Suprapubic skin (tissue), 4 donors: ENCODE results near the gene SLC39A9. TPM values are rescaled to one million over a fixed set of nuclear protein-coding genes. Genes with fewer than 3 reads are reported as not detected.

Source experiments
- DNase-seq, 2 donors: peaks; one replicate each; pipeline ENCODE4 v3.0.0-alpha.2; 2019; ENCODE audit warnings: low spot score in 2 of 2
- H3K27ac ChIP-seq: fragments of 200-600 bp; sonication (generic); one replicate; pipeline ENCODE4 v1.5.1; 2019
- H3K27me3 ChIP-seq: fragments of 200-600 bp; sonication (generic); one replicate; pipeline ENCODE4 v1.5.1; 2019
- H3K36me3 ChIP-seq: fragments of 200-600 bp; sonication (generic); one replicate; pipeline ENCODE4 v1.5.1; 2019
- H3K4me1 ChIP-seq: fragments of 200-600 bp; sonication (generic); one replicate; pipeline ENCODE4 v1.5.1; 2019
- H3K4me3 ChIP-seq: fragments of 200-600 bp; sonication (generic); one replicate; pipeline ENCODE4 v1.5.1; 2019; ENCODE audit warnings: mild to moderate bottlenecking
- H3K9me3 ChIP-seq: fragments of 200-600 bp; sonication (generic); one replicate; pipeline ENCODE4 v1.5.1; 2019
- CTCF ChIP-seq, 2 donors: fragments of 200-600 bp in 1 of 2; fragments of 450-650 bp in 1 of 2; sonication (generic) in 1 of 2; IDR thresholded peaks; one replicate each; pipeline ENCODE4 v1.5.1; 2016 to 2019; ENCODE audit warnings: antibody characterized with exemption in 2 of 2, mild to moderate bottlenecking in 1 of 2, moderate library complexity in 1 of 2
- EP300 ChIP-seq: sonication (generic); formaldehyde crosslinking; IDR thresholded peaks from one replicate; pipeline ENCODE4 v1.6.1; 2017; ENCODE audit warnings: antibody characterized with exemption
- POLR2A ChIP-seq, 2 donors: fragments of 450-650 bp; IDR thresholded peaks; one replicate each; pipeline ENCODE4 v1.6.1; 2017; ENCODE audit warnings: antibody characterized with exemption in 2 of 2, mild to moderate bottlenecking in 2 of 2, moderate library complexity in 2 of 2
- POLR2AphosphoS5 ChIP-seq, 3 donors: sonication (generic); formaldehyde crosslinking; IDR thresholded peaks; one replicate each; pipeline ENCODE4 v1.6.1; 2017; ENCODE audit warnings: antibody characterized with exemption in 3 of 3
- WGBS: methylation state at CpG from one replicate; pipeline ENCODE4 v1.1.5; 2018; 5-methylcytosine and 5-hydroxymethylcytosine counted together
- total RNA-seq, 4 donors: library from RNA; depleted of rRNA; stranded (reverse); fragments of >200 nt; gene quantifications; one replicate each; pipeline ENCODE4 v1.1.0, GENCODE V29; 2016

SLC39A9 gene
- 10 to 100 TPM; 46.5 to 65.6 (median 60.2) TPM for total RNA-seq

GRCh38 chr14:69398053-69398817, at the start of gene SLC39A9, which contains the start of gene ERH:
Gene SLC39A9, plus strand, starts transcription at chr14:69398692. Its CDS starts 678 bp downstream, at chr14:69399370.
Gene ERH, minus strand, starts transcription at chr14:69398299. Its CDS starts 66 bp downstream, at chr14:69398233.
- H3K27ac ChIP-seq = peak within 1 kb of the TSS; percentile 92
- peak within 1 kb of the TSS; percentile 84 for H3K4me3 ChIP-seq
- no peaks in the 10 kb centered on the region for H3K9me3 ChIP-seq
- H3K27me3 ChIP-seq = no peaks in the 10 kb centered on the region
- WGBS = under 1% methylated on average over 48 of the region's 53 CpGs
- peaks cover 57% of the 10 kb centered on the region for H3K4me1 ChIP-seq
- no peak for TF ChIP-seq EP300
- TF ChIP-seq CTCF (IDR thresholded peaks at IDR 0.05) = no peak
- peak; percentile 34 to 45 for TF ChIP-seq POLR2A (IDR thresholded peaks at IDR 0.05)
- peak; percentile 39 to 76 (median 64) for TF ChIP-seq POLR2AphosphoS5 (IDR thresholded peaks at IDR 0.05)
- peak; percentile 98 for DNase-seq
- peaks cover 26% of the 10 kb centered on the region for H3K36me3 ChIP-seq

- Histone ChIP-seq H3K27me3 (no peaks in the 10 kb centered on the region), H3K4me1 (peaks cover 3% of the 10 kb centered on the region), H3K9me3 (no peaks in the 10 kb centered on the region), H3K4me3 (no peak overlapping the region), H3K36me3 (no peaks in the 10 kb centered on the region), H3K27ac (no peak overlapping the region)
- DNase-seq = no peak
- no peak for TF ChIP-seq POLR2A (IDR thresholded peaks at IDR 0.05)
- no peak for TF ChIP-seq CTCF (IDR thresholded peaks at IDR 0.05)
- no peak for TF ChIP-seq POLR2AphosphoS5 (IDR thresholded peaks at IDR 0.05)
- 89% methylated on average over 11 of the region's 11 CpGs for WGBS
These were observed 49.3 kb upstream of the SLC39A9 start for GRCh38 chr14:69349091-69349777.

GRCh38 chr14:69350892-69351291, 47.6 kb upstream of the SLC39A9 start:
- H3K4me1 ChIP-seq = peaks cover 19% of the 10 kb centered on the region
- no peaks in the 10 kb centered on the region for H3K9me3 ChIP-seq
- WGBS = 83% methylated on average over 5 of the region's 5 CpGs
- H3K27me3 ChIP-seq = no peaks in the 10 kb centered on the region
- TF ChIP-seq POLR2A (IDR thresholded peaks at IDR 0.05) = no peak
- TF ChIP-seq CTCF (IDR thresholded peaks at IDR 0.05) = no peak
- no peak for TF ChIP-seq EP300
- no peak for TF ChIP-seq POLR2AphosphoS5 (IDR thresholded peaks at IDR 0.05)
- DNase-seq = no peak
- H3K4me3 ChIP-seq = no peak overlapping the region
- H3K27ac ChIP-seq = no peak overlapping the region
- H3K36me3 ChIP-seq = no peaks in the 10 kb centered on the region

- DNase-seq = no peak
- Histone ChIP-seq H3K9me3 (no peaks in the 10 kb centered on the region), H3K36me3 (no peaks in the 10 kb centered on the region), H3K4me3 (no peak overlapping the region), H3K27me3 (no peaks in the 10 kb centered on the region), H3K27ac (no peak overlapping the region), H3K4me1 (peaks cover 19% of the 10 kb centered on the region)
- WGBS = 52% methylated on average over 3 of the region's 3 CpGs
- TF ChIP-seq EP300 = no peak
- TF ChIP-seq POLR2AphosphoS5 (IDR thresholded peaks at IDR 0.05) = no peak
- TF ChIP-seq CTCF (IDR thresholded peaks at IDR 0.05) = no peak
- TF ChIP-seq POLR2A (IDR thresholded peaks at IDR 0.05) = no peak
These were observed 47.1 kb upstream of the SLC39A9 start for GRCh38 chr14:69351385-69351784.

GRCh38 chr14:69351911-69352310, 46.6 kb upstream of the SLC39A9 start:
- TF ChIP-seq POLR2AphosphoS5 (IDR thresholded peaks at IDR 0.05) = no peak
- TF ChIP-seq CTCF (IDR thresholded peaks at IDR 0.05) = no peak
- no peak for TF ChIP-seq POLR2A (IDR thresholded peaks at IDR 0.05)
- no peak for TF ChIP-seq EP300

More at GRCh38 chr14:69351911-69352310, 46.6 kb upstream of the SLC39A9 start:
- DNase-seq = no peak
- Histone ChIP-seq H3K27me3 (no peaks in the 10 kb centered on the region), H3K4me3 (no peak overlapping the region), H3K36me3 (no peaks in the 10 kb centered on the region), H3K27ac (no peak overlapping the region), H3K9me3 (no peaks in the 10 kb centered on the region), H3K4me1 (peaks cover 19% of the 10 kb centered on the region)
- 76% methylated on average over 5 of the region's 5 CpGs for WGBS
